Transverse colon (tissue), 4 donors: ENCODE results near the gene DPP10. TPM values are rescaled to one million over a fixed set of nuclear protein-coding genes. Genes with fewer than 3 reads are reported as not detected.
A peak's percentile ranks its signal among the peaks of the same experiment; 100 is the strongest.

Experiments used
- DNase-seq: peaks from one replicate; pipeline ENCODE4 v3.0.0-alpha.2; 2019
- H3K27ac ChIP-seq, 4 donors: fragments of 200-600 bp; sonication (generic); 2 replicates each; pipeline ENCODE4 v1.5.1; 2016 to 2018; ENCODE audit warnings: inconsistent platforms in 4 of 4
- H3K27me3 ChIP-seq: fragments of 200-600 bp; sonication (generic); 2 replicates; pipeline ENCODE4 v1.5.1; 2017; ENCODE audit warnings: inconsistent platforms
- H3K36me3 ChIP-seq, 4 donors: fragments of 200-600 bp; sonication (generic); 2 replicates each; pipeline ENCODE4 v1.5.1; 2017 to 2019; ENCODE audit warnings: inconsistent platforms in 4 of 4
- H3K4me1 ChIP-seq, 4 donors: fragments of 200-600 bp; sonication (generic); 2 replicates each; pipeline ENCODE4 v1.5.1; 2017 to 2020; ENCODE audit warnings: inconsistent platforms in 4 of 4
- H3K4me3 ChIP-seq, 4 donors: fragments of 200-600 bp; sonication (generic); 1 replicate in 1 of 4; 2 replicates in 3 of 4; pipeline versions ENCODE4 v1.5.1 to v1.6.1; 2017 to 2019; ENCODE audit warnings: inconsistent platforms in 4 of 4
- H3K9me3 ChIP-seq, 2 donors: fragments of 200-600 bp; sonication (generic); 2 replicates each; pipeline ENCODE4 v1.5.1; 2017 to 2019; ENCODE audit warnings: inconsistent platforms in 2 of 2
- CTCF ChIP-seq, 5 experiments: fragments of 200-600 bp in 3 of 5; fragments of 450-650 bp in 2 of 5; sonication (generic) in 3 of 5; IDR thresholded peaks; 1 replicate in 2 of 5; 2 replicates in 3 of 5; pipeline ENCODE4 v1.5.1; 2016 to 2017; ENCODE audit warnings: antibody characterized with exemption in 5 of 5, inconsistent platforms in 3 of 5, mild to moderate bottlenecking in 2 of 5, moderate library complexity in 1 of 5
- EP300 ChIP-seq: sonication (generic); formaldehyde crosslinking; IDR thresholded peaks from one replicate; pipeline ENCODE4 v1.6.1; 2017; ENCODE audit warnings: antibody characterized with exemption, low read depth
- POLR2A ChIP-seq: fragments of 450-650 bp; IDR thresholded peaks from one replicate; pipeline ENCODE4 v1.6.1; 2016; ENCODE audit warnings: antibody characterized with exemption, mild to moderate bottlenecking, moderate library complexity
- POLR2AphosphoS5 ChIP-seq, 3 donors: sonication (generic); formaldehyde crosslinking; IDR thresholded peaks; one replicate each; pipeline ENCODE4 v1.6.1; 2016; ENCODE audit warnings: antibody characterized with exemption in 3 of 3
- WGBS, 2 donors: methylation state at CpG; one replicate each; pipeline ENCODE4 v1.1.5; 2018; ENCODE audit warnings: low coverage in 1 of 2; 5-methylcytosine and 5-hydroxymethylcytosine counted together
- in situ Hi-C, 4 donors: fragments of 200-750 bp; cut with MboI; loops; one replicate each; pipeline versions ENCODE4 v1.15.0 to v1.15.1; 2017; ENCODE audit warnings: low sequenced_read_pairs in 3 of 4, low pct_ligation_motif_present in 1 of 4, low pct_unique_long_range_greater_than_20kb in 1 of 4
- intact Hi-C: fragments of 100-400 bp; cut with DNase I; formaldehyde crosslinking; loops from one replicate; pipeline ENCODE4 v1.15.1; 2023; ENCODE audit warnings: low total_unique reads
- total RNA-seq, 4 donors: library from RNA; depleted of rRNA; stranded (reverse); fragments of >200 nt; gene quantifications; one replicate each; pipeline ENCODE4 v1.1.0, GENCODE V29; 2016

DPP10 gene
- total RNA-seq, 4 donors from 2014 or later = 3.4 to 8.4 (median 7.0) TPM

GRCh38 chr2:114642988-114643553, 200.6 kb downstream of the DPP10 start:
- in situ Hi-C loops (no loop called here), intact Hi-C loops (no loop called here)
- Histone ChIP-seq H3K27me3 (no peaks in the 10 kb centered on the region), H3K4me3 (no peak overlapping the region), H3K36me3 (no peaks in the 10 kb centered on the region), H3K27ac (no peak overlapping the region), H3K4me1 (no peaks in the 10 kb centered on the region), H3K9me3 (no peaks in the 10 kb centered on the region)
- no peak for DNase-seq
- 72 to 76% methylated on average over 2 of the region's 2 CpGs for WGBS, 2 donors
- TF ChIP-seq CTCF (IDR thresholded peaks at IDR 0.05) (no peak), EP300 (no peak), POLR2A (no peak), POLR2AphosphoS5 (IDR thresholded peaks at IDR 0.05) (no peak)

GRCh38 chr2:114651933-114652332, 209.5 kb downstream of the DPP10 start:
- intact Hi-C loops (no loop called here), in situ Hi-C loops (no loop called here)
- Histone ChIP-seq H3K27me3 (peaks cover 7% of the 10 kb centered on the region), H3K36me3 (no peaks in the 10 kb centered on the region), H3K27ac (no peak overlapping the region), H3K9me3 (no peaks in the 10 kb centered on the region), H3K4me1 (no peaks in the 10 kb centered on the region), H3K4me3 (no peak overlapping the region)
- TF ChIP-seq POLR2A = no peak
- WGBS, 2 donors = 64% methylated on average over 4 of the region's 4 CpGs; no CpG with 5 or more reads in 1 of the 2 donors
- no peak for DNase-seq

- intact Hi-C loops = no loop called here
- Histone ChIP-seq H3K4me1 (peaks cover 0 to 10% (median 0%) of the 10 kb centered on the region in 4 donors), H3K27me3 (peaks cover 24% of the 10 kb centered on the region), H3K36me3 (no peaks in the 10 kb centered on the region), H3K9me3 (no peaks in the 10 kb centered on the region), H3K27ac (no peak overlapping the region), H3K4me3 (no peak overlapping the region)
- TF ChIP-seq POLR2A = no peak
- TF ChIP-seq CTCF (IDR thresholded peaks at IDR 0.05) = no peak
- no peak for TF ChIP-seq EP300
- TF ChIP-seq POLR2AphosphoS5 (IDR thresholded peaks at IDR 0.05) = no peak
- WGBS, 2 donors = 68 to 100% methylated on average over 1 to 2 of the region's 2 CpGs
- DNase-seq = no peak
- in situ Hi-C loops = no loop called here
Measured at GRCh38 chr2:114659880-114660279, 217.4 kb downstream of the DPP10 start.

- no peaks in the 10 kb centered on the region for H3K36me3 ChIP-seq
- peaks cover 17% of the 10 kb centered on the region for H3K27me3 ChIP-seq
- in situ Hi-C loops = no loop called here
- H3K27ac ChIP-seq = no peak overlapping the region
- no peak for DNase-seq
- intact Hi-C loops = no loop called here
- peaks cover 0 to 10% (median 0%) of the 10 kb centered on the region in 4 donors for H3K4me1 ChIP-seq
- TF ChIP-seq POLR2A (no peak), POLR2AphosphoS5 (IDR thresholded peaks at IDR 0.05) (no peak), CTCF (IDR thresholded peaks at IDR 0.05) (no peak), EP300 (no peak)
- no peaks in the 10 kb centered on the region for H3K9me3 ChIP-seq
- 50% methylated on average over 66 of the region's 67 CpGs; no CpG with 5 or more reads in 1 of the 2 donors for WGBS, 2 donors
- peak overlapping the region; percentile 35 to 66 (median 44) for H3K4me3 ChIP-seq
Measured at GRCh38 chr2:114661971-114662939, 219.8 kb downstream of the DPP10 start.
